Bronchus fibroblast of lung (primary cell): Measurements from ENCODE around the gene TCF7L2. TPM values are rescaled to one million over a fixed set of nuclear protein-coding genes. Genes with fewer than 3 reads are reported as not detected.

Experiments
- total RNA-seq: library from RNA; depleted of rRNA; stranded (reverse); fragments of >200 nt; gene quantifications from 2 replicates; pipeline ENCODE4 v1.2.3, GENCODE V29; 2015

The TCF7L2 gene
- total RNA-seq: 4.0 and 4.4 TPM in 2 replicates

DNA sequence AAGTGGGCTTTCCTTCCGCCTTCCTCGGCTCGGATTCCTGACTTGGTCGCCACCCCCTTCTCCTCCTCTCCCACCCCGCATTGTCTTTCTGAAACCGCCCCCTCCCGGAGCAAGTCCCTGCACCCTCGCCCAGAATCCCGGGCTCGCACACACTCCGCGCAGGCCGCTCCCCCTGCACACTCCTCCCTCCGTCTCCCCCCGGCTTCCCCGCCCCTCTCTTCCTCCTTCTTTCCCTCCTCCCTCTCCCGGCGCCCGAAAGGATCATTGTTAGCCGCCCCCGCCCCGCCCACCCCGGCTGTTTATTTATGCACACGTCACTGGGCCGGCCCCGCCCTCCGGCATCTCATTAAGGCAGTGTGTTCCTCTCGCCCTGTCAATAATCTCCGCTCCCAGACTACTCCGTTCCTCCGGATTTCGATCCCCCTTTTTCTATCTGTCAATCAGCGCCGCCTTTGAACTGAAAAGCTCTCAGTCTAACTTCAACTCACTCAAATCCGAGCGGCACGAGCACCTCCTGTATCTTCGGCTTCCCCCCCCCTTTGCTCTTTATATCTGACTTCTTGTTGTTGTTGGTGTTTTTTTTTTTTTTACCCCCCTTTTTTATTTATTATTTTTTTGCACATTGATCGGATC, at the start of gene TCF7L2:
TSS of gene TCF7L2 (plus strand) at position 373 of the 633 bp plus-strand sequence. CDS start 510 bp downstream, outside the sequence.

